Measurements from ENCODE around the gene IGIP.
"Not testable (repeated sequence)": the region's sequence is repeated elsewhere in the genome, so short reads cannot be mapped to it uniquely, and the experiment has no call there.

IGIP gene

DNA sequence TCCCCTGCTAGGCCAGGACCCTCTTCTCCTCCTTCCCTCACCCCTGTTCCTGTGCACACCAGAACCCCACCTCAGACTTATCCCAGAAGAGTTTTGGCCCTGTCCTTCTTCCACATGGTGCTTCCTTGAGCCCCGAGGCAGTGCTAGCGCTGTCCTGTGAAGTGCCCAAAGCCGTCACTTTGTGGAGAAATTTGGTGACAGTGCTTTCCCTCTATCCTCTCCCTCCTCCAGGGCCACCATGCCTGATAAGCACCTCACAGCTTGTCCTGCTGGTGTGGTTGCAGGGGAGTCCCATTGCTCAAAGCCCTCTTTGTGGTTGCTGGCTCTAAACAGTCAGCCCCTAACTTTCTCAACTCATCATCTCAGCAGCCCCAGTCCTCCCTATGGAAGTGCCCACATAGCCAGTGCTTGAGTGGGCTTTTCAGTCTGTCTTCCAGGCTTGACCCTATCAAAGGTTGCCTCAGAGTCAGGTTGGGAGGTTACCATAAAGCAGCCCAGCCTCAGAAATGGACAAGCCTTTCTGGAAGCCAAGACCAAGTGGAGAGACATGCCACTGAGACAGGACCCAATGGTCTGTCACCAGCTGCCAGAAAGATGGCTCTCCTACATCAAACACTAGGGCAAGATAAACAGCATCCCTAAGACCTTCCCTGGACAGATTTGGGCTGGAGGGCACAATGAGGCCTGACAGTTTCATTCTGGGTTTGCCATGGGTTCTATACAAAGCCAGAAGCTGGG, 18.0 kb downstream of the IGIP start:
- DNase-seq = no peak

GRCh38 chr5:140145256-140145655, 19.5 kb downstream of the IGIP start:
- DNase-seq = no peak

DNA sequence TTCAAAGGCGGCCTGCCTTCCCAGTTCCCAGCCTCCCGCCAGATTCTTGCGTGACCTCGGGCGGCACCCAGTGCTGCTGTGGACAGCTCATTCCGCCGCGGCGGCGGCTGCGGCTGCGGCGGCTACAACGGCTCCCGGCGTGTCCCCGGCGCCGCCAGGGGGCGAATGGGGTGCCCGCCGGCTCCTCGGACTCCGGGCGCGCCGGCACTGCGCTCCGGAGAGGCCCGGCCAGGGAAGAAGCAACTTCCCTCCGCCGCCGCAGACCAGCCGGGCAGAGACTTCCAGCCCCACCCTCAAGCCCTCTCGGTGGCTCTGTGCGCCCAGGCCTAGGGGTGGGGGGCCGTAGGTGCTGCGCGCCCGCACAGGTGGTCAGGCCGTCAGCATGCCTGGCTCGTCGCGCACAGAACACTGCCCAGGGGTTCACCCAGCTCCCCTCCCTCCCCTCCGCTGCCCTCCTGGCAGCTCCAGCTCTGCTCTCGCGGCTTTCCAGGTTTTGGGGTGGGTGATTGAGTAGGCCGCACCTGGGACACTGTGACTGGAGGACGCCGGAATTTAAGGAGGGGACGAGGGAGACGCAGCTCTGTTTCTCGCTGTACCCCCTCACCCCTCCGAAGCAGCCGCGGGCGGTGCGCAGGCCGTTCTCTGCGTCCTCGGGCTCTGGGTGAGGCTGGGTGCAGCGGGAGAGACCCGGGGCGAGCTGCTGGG, 20.2 kb downstream of the IGIP start:
- DNase-seq = peak; percentile 54

GRCh38 chr5:140146523-140146842, 20.7 kb downstream of the IGIP start:
- DNase-seq = no peak

DNA sequence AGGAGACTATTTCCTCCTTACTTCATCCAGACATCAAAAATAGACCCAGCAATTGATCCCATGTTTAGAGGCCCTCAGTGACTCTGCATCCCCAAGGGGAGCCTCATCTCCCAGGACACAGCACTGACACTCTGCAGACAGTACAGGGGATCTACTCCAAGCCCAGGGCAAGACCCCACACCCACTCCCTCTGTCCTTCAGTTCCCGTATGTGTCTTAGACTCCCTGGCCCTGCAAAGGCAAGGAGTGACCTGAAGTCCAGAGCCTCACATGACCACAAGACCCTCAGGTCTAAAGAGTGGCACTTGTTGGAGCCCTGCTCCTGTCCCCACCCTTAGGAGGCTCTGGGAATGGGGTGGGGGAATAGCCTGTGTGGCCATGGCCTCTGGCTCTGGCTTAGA, 21.7 kb downstream of the IGIP start:
- no peak for DNase-seq

DNA sequence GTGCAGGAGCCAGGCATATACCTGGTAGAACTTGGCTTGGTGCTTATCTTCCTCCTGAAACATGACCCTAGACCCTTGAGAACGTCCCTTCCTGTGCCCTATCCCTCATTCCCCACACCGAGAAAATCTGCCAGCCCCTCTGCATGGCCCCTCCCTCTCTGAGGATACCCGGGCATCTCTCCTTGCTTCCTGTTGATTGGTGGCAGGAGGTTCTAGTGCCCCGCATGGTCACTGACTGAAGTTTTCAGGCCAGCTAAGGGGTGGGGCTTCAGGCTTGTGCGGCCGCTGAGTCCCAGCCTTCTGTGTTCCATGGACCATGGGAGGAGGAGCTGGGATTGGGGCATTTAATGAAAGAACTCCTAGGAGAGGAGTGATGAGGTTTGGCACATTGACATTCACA, 22.8 kb downstream of the IGIP start:
- no peak for DNase-seq

GRCh38 chr5:140150201-140150600, 24.5 kb downstream of the IGIP start:
- DNase-seq = no peak

GRCh38 chr5:140151144-140152021, 25.6 kb downstream of the IGIP start:
- no peak for DNase-seq

GRCh38 chr5:140152022-140152999, 26.6 kb downstream of the IGIP start:
- DNase-seq = no peak

DNA sequence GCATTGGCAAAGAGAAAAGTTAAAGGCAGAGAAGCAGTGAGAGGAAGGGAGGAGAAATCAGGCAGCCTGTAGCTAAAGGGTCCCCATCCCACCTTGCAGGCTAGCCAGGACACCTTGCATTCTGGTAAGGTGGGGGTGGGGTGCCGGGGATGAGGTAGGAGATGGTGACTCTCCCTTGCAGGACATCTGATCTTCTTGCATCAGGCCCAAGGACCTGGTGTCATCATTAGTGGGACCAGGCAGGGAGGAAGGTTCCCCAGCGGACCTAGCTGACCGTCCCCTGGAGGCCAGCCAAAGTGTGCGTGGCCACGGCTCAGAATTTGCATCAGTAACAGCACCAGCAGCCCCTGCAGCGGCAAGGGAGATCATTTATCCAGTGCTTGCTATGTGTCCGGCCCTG, 27.5 kb downstream of the IGIP start:
- DNase-seq = no peak

- DNase-seq = no peak
Measured at GRCh38 chr5:140153905-140154304, 28.2 kb downstream of the IGIP start.

DNA sequence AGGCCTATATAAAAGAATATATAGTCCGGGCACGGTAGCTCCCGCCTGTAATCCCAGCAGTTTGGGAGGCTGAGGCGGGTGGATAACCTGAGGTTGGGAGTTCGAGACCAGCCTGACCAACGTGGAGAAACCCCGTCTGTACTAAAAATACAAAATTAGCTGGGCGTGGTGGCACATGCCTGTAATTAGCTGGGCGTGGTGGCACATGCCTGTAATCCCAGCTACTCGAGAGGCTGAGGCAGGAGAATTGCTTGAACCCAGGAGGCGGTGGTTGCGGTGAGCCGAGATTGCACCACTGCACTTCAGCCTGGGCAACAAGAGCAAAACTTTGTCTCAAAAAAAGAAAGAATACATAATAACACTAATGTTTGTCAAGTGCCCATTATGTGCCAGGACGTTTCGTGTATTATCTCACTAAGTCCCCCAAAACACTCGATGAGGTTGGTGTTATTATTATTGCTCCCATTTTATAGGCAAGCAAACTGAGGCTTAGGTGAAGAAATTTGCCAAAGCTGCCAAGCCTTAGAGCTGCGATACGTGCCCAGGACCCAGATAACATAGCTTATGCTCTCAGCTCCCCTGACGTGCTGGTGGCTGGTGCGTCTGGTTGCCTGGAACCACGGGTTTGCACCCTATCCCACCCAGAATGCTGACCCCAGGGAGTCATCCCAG, 29.1 kb downstream of the IGIP start:
- not testable (repeated sequence) for DNase-seq

DNA sequence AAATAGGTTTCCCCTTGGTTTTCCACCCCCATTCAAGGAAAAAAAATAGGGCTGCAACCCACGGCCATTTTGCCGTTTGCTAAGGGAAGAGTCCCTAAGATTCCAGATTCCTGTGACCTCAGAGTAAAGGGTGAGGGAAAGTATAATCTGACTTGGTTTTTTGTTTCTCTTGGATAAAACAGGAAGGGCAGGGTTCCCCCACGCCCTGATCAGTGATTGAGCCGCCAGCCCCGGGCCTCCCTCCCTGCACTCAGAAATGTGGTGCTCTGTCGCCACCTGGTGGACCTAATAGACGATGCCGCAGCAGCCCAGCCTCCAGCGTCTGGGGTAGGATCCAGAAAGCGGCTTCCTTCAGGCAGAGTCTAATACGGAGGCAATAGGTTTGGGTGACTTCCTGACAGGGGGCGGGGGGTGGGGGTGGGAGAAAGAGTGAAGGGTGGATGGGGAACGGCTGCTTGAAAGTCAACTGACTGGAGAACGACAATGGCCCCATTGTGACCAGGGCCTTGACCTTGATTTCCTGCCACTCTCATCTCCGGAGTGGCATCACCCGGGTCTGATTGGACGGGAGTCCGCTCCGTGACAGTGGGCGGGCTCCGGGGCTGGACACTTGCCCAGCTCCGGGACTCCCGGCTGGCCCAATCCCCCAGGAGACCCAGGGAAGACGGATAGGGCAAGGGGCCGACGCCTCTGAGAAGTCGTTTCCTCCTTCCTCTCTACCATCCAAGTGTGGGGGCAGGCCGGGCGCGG, 31.5 kb downstream of the IGIP start:
- peak; percentile 88 for DNase-seq

- DNase-seq = no peak
Measured at GRCh38 chr5:140159014-140159927, 33.5 kb downstream of the IGIP start.

- no peak for DNase-seq
Measured at GRCh38 chr5:140162275-140162674, 36.5 kb downstream of the IGIP start.

- no peak for DNase-seq
Measured at GRCh38 chr5:140162781-140163180, 37.0 kb downstream of the IGIP start.

DNA sequence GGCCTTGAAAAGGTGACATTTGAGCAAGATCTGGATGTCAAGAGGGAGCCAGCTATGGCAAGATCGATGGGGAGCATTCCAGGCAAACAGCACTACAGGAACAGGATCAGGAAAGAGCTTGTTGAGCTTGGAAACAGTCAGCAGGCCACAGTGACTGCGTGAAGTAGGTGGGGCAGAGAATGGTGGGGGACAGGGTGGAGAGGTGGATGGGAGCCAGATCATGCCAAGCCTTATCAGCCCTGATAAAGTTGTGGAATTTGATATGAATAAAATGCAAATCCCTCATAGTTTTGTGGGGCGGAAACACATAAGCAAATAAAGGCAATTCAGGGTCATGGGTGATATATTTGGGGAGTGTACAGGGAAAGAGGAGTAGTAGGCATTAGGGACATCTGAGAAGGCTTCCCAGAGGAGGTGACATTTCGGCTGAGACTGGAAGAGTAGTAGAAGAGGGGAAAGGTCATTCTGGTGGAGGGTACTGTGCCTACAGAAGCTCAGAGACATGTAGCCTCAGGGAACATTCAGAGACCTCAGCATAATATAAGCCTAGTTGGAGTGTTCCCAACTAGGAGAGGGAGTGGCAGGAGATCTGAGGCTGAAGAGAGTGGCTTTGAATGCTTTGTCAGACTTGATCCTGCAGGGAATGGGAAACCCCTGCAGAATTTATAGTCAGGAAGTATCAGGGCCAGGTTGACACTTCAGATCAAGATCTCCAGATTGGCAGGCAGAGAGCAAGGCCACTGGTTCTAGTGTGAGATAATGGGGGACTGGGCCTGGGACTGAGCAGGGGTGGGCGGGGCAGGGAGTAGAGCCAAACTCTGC, 39.6 kb downstream of the IGIP start:
- no peak for DNase-seq

DNA sequence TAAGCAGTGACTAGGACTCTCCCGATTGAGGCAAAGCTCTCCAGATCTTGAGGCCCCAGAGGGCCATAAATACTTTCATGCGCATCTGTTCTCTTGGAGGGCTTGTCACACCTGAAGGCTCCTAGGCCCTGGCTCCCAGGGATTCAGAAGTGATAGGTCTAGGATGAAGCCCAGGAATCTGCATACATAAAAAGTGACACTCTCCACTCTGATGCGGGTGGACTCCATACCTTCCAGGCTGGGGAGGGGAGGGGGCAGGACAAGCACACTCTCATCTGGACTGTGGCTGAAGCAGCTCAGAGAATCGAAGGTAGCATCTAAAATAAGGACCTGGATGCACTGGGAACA, 40.2 kb downstream of the IGIP start:
- no peak for DNase-seq

GRCh38 chr5:140166911-140167310, 41.2 kb downstream of the IGIP start:
- no peak for DNase-seq

Measured in CD4-positive, alpha-beta T cell treated with Interleukin-21 for 1 hour (primary cell).